GM18861 (cell line): Measurements from ENCODE around the gene GUCA2B.

Experiments used
- ATAC-seq: cut with Tn5 transposase; IDR thresholded peaks from one replicate; pipeline ENCODE4 v1.9.1; 2021; ENCODE audit not compliant: unreplicated experiment

Gene GUCA2B

DNA sequence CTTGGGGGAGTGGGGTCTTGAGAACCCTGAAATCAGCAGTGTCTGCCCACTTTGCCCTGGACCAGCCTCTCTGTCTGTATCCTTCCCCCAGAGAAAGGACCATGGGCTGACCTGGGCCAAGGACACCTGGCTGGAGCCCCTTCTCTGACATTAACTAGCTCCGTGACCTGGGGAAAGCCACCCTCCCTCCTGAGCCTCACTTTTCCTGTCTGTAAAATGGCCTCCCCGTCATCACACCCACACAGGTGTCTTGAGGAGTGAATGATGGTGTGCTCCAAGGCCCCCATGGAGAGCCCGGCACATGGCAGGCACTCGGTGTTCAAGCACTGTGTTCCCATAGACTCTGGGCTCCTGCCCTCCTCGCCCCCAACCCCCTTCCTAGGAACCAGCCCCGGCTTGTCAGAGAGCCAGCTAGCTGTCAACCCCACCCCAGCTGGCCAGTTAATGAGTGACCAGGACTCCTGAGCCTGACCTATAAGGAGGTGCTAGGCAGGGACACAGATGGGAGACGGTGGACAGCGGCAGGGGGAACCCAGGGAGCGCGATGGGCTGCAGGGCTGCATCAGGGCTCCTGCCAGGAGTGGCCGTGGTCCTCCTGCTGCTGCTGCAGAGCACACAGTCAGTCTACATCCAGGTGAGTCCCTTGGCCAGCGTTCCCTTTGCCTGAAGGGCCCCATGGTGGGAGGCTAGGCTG is at the start of gene GUCA2B:
Gene GUCA2B (plus strand): TSS at position 504 of the 694 bp plus-strand sequence. CDS start 41 bp downstream, at position 545.
- no peak for ATAC-seq

DNA sequence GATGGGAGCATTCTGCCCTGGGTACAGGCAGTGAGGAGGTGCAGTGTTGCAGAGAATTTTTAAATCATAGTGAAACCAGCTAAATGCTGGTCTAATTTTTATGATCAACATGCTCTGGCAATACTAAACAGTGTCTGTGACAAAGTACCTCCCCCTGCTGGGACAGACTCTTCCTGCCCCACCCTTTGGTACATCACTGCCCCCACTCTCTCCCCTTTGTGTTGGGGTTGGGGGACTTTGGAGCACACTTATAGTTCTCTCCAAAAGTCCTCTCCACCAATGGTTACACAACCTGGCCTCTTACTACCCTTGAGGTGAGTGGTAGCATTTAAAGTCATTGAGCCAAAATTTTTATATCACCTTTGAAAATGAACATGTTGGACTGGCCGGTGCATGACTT is 48.2 kb upstream of the GUCA2B start:
- ATAC-seq = no peak

DNA sequence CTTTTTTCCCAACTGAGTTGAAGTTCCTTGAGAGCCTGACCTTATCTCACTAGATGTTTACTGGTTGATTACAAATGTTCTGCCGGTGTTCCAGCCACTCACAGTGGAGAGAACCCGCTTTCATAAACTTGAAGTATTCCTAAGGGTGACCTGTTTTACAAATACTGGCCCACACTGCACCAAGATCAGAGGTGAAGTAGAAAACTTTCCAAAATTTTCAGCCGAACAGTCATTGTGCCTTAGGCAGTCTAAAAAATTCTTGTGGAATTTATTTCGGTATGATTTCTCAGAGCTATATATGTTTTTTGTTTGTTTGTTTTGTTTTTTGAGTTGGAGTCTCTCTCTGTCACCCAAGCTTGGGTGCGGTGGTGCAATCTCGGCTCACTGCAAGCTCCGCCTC is 44.9 kb upstream of the GUCA2B start:
- no peak for ATAC-seq

DNA sequence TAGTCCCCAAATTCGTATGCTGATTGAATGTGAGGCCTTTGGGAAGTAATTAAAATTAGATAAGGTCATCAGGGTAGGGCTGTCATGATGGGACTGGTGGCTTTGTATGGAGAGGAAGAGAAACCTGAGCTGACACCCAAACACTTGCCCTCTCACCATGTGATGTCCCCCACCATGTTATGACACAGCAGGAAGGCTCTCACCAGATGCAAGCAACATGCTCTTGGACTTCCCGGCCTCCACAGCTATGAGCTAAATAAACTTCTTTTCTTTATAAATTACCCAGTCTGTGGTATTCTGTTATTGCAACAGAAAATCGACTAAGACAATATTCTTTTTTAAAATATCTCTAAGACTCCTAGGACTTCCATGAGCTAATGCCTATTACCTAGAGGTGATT is 43.6 kb upstream of the GUCA2B start:
- ATAC-seq = no peak

DNA sequence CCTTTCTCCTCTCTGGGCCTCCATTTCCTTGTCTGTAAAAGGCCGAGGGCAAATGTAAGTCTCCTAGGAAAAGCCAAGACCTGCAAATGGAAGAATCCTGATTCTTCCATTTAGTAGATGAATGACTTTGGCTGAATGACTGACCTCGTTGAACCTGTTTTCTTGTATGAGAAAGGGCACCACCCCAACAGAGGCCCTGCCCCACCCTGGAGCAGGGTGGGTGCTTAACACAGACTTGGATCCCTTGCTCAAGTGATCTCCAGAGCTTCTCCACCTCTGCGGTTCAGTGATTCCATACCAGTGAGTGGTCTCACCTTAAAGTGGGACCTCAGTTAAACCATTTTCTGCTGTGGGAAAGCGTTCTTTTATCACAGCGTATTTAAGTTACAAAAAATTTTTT is 39.0 kb upstream of the GUCA2B start:
- ATAC-seq = no peak

DNA sequence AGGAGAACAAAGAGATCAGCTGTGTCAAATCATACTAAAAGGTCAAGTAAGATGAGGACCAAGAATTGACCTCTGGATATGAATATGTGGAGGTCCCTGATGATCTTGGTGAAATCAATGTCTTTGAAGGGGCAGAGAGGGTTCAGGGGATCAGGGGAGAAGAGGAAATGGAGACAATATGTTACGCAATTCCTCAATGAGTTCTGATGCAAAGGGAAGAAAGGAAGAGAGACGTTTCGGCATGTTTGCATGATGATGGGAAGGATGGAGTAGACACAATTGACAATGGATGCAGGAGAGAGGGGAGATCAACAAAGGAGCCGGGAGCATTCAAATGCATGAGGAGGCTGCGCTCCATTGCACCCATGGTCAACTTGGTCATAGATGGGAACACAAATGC is 36.0 kb upstream of the GUCA2B start:
- ATAC-seq = no peak

DNA sequence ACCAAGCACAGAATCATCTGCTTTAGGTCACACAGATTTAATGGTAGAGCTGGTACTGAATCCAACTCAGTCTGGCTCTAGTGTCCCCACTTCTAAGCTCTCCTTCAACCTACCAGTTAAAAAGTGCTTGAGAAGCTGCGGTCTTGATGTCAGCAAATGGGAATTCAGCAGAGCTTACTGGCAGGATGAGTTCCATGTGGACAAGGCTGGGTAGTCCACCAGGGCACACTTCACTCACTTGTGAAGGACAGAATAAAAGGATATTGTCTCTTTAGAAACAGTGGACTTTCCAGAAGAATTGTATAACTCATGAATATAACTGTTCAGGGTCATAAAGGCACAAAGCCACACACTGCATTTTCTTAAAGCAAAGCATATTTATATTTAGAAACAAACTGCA is 35.1 kb upstream of the GUCA2B start:
- no peak for ATAC-seq

DNA sequence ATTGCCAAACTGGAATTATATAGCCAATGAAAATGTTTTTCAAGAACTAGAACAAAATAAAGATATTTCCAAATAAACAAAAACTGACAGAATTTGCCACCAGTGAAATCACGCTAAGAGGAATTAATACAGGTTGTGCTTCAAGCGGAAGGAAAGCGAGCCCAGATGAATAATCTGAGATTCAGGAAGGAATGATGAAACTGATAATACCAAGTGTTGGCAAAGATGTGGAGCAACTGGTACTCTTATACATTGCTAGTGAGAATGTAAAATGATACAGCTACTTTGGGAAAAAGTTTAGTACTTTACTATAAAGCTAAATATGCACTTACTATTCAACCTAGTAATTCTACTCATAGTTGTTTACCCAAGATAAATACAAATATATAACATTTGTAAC is 30.8 kb upstream of the GUCA2B start:
- no peak for ATAC-seq

DNA sequence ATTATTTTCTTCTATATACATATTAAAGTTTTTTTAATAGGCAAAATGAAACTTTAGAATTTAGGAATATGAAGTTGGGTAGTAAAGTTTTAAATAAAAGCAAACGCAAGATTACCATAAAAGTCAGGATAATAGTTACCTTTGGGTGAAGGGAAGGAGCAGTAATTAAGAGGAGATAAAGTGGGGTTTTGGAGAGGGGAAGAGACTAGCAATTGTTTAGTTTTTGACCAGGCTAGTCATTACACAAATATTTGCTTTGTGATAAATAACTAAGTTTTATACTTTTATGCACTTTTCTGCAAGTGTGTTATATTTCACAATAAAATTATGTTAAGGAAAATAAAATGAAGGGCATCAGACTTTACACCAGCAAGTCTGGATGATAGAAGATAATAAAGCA is 27.7 kb upstream of the GUCA2B start:
- no peak for ATAC-seq

DNA sequence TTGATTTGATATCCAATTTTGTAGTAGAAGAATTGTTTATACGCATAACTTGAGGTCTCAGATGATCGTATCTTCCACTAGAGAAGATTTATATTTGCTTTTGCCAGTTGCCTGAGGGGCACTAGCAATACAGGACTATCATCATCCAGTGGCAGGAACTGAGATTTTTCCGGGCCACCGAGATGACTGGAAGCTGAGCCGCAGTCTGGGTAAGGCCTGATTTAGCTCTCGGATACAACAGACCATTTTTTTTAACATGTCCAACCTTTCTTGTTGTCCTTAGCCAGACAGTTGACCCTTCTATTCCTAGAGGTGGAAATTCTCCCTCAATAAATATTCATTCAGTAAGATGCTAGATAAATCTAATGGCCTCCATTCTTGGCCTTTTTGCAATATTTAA is 25.4 kb upstream of the GUCA2B start:
- ATAC-seq = no peak

DNA sequence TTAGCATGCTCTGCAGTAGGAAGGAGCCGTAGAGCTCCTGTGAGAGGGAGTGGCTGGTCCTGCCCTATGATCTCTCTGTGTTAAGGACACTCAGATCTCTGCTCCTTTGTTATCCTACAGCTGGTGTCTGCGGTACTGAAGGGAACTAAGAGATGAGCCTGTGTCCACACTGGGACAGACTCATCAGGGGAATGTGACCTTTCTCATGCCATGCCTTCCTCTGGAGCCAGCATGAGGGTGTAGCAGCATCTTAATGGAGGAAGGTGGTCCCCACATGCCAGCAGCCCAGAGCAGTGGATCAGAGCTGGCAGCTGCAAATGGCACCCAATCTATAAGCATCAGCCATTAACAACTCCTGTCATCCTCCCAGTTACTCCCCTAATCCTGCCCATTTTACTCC is 24.7 kb upstream of the GUCA2B start:
- ATAC-seq = no peak

DNA sequence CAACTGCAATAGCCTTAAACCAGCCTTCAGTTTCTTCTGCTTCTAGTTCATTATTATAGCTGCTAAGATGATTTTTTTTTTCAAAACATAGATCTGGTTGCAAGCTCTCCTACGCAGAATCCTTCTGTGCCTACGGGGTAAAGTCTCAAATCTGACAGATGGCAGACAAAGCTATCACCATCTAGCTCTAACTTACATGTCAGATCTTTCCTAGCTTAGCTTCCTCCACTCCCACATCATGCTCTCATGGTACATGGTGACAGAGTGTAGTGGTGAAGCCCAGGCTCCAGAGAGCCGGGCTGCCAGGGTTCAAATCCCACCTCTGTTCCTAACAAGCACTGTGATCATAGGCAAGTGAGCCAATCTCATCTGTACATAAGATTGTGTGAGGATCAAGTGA is 24.2 kb upstream of the GUCA2B start:
- no peak for ATAC-seq

DNA sequence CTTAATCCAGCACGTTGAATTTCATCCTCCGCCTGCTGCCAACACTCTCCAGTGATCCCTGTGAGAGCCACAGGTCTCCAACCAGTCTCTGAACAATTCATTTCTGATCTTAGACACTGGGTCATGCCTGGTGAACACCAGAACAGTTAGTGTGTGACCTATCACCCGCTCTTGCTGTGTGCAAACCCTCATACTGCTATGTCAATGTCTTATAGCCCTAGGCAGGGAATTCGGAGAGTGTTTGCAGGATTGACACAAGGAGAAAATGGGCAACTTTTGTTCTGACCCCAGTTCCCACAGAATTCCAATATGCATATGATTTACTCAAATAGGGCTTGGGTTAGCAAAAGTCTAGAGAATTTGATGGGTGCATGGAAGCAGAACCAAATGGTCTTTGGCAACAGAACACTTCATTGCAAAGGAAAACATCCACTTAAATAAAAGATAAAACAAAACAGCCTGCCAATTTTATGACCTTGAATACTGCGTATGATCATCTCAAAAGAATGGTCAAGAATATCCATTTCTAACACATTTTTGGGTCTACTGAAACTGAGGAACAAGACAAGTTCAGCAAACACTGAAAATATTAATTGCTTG is 23.0 kb upstream of the GUCA2B start:
- ATAC-seq = no peak

DNA sequence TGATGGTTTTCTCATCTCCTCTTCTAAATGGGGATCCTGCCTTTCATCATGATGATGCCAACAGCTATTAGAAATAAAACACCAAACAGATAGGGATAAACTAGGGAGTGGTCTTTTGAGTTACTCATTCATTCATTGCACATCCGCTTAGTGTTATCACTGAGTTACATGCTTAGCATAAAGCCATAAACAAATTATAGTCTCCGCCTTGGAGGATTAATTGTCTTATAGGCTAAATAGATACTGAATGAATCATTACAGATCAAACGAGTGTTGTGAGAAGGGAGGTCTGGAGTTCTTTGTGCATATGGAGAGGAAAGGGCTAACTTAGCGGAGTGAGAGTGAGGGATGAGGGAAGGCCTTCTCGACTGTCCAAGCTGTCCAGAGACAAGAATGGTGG is 19.8 kb upstream of the GUCA2B start:
- no peak for ATAC-seq

DNA sequence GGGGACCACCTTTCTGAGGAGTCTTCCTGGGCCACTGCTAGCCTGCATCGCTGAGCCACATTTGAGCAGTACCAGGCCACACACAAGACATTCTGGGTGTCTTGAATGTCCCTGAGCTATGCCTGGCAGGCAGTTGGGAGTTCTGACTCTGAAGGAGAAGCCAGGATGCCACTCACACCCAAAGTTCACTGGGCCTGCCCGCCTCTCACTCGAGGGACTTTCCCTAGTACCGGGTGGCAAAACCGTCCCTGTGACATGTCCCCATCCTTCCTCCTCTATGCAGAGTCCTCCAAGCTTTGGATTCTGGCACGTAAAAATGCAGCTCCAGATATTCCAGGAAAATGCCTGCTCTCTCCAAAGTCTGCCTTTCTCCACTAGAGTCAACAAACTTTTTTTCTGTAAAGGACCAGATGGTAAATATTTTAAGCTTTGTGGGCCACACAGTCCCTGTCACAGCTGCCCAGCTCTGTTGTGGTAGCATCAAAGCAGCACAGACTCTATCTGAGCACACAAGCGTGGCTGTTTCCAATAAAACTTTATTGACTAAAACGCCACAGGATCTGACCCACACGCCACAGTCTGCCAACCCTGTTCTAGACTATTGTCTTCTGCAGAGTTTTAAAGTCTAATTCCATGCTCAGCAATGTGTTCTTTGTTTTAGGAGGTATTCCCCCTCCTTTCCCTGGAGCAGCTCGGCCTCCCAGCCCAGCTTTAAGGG is 19.2 kb upstream of the GUCA2B start:
- ATAC-seq = no peak

DNA sequence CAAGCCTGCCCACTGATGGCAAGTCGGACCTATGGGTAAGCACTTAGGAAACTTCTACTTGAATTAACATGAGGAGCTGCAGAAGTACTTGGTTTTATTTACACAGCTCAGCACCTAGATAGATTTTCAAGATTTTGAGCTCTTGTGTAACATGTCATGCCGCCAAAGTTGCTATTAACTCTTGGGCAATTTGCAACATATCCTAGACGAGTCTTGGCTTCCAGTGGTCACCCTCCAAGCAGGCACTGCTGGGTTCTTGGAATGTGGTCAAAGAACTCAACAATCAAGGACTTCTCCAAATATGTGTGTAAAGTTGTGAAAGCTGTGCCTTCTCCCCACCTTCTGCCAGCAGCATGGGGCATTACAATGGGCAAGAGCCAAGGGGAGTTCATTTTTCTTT is 17.8 kb upstream of the GUCA2B start:
- no peak for ATAC-seq

DNA sequence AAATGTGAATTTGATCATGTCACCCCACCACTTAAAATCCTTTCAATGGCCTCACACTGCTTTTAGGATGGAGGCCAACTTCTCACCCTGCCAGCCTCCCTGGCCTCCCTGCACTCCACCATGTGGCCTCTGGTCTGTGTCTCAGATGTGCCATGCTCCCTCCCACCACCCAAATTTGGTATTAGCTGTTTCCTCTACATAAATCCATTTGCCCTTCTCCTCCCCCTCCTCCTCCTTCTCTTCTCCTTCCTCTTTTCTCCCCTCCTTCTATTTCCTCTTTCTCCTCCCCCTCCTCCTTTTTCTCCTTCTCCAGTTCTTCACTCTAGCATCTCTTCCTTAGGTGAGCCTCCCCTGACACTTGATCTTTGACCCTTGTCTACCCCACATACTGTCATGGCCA is 16.7 kb upstream of the GUCA2B start:
- no peak for ATAC-seq

DNA sequence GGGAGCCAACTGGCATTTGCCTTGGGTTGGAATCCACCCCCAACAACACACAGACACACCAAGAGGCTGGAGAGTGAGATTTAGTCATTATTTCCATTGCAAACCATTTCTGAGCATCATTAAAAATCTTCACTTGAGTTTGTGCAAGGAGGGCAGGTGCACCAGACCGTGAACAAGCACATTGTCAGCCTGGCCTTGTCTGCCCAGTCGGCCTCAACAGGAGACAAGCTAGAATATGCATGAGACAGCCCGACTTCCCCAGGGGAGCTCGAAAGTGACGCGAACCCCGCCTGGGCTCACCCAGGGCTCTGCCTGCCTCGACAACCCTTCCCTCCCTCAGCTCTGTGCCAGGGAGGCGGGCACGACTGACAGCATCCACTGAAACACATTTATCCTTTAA is 15.4 kb upstream of the GUCA2B start:
- no peak for ATAC-seq

DNA sequence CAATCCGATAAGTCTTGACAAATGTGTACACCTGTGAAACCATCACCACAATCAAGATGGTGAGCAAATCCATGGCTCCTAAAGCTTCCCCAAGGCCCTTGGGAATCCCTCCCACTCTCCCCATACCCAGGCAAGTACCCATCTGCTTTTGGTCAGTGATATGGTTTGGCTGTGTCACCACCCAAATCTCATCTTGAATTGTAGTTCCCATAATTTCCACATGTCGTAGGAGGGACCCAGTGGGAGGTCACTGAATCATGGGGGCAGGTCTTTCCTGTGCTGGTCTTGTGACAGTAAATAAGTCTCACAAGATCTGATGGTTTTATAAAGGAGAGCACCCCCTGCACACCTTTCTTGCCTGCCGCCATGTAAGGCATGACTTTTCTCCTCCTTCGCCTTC is 14.6 kb upstream of the GUCA2B start:
- no peak for ATAC-seq

DNA sequence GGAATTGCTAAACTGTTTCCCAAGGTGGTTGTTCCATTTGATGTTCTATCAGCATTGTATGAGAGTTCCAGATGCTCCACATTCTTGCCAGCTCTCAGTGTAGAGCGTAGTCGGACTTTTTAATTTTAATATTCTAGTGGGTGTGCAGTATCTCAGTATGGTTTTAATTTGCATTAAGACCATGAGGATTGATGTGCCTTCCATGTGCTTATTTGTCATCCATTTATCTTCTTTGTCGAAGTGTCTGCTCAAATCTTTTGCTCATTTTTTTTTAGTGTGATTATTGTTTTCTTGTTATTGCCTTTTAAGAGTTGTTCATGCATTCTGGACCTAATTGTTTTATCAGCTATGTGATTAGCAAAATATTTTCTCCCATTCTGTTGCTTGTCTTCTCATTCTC is 13.8 kb upstream of the GUCA2B start:
- no peak for ATAC-seq

DNA sequence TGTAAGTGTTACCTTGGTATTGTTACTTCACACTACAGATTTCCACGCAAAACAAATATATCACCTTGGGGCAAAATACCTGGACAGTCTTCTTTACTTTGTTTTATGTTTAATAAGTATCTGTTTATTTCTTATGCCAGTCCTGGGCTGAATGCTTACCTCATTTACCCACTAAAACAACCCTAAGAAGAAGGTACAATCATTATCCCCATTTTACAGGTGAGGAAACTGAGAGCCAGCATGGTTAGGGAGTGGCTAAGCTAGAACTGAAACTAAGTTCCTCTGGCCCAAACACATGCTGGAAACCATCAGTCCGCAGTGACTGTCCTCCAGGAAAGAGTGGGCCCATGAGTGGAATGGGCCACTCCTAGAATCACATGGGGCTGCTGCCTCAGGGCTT is 13.0 kb upstream of the GUCA2B start:
- ATAC-seq = no peak

DNA sequence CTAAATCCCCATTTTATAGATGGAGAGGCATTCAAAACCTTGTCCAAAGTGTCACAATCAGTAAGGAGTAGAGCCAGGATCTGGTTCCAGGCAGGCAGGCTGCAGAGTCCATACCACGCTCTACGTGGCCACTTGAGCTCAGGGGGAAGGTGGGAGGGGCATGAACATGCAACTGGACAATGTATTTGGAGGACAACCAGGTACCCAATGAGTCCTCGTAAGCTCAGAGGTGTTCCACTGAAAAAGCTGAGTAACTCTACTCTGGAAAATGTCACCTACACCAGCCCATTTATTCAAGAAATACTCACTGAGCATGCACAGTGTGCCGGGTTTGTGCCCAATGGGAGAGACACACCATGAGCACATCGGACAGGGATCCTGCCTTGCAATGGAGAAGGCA is 11.2 kb upstream of the GUCA2B start:
- no peak for ATAC-seq
